Neural cell (in vitro differentiated cells): ENCODE measurements around the gene FASTK. TPM values are rescaled to one million over a fixed set of nuclear protein-coding genes. Genes with fewer than 3 reads are reported as not detected.

Experiments used
- H2AFZ ChIP-seq: fragments of 200-600, 300-800 bp; sonication (generic), shearing (Covaris generic); 2 replicates; pipeline ENCODE4 v1.6.0; 2014; ENCODE audit warnings: low read depth, mild to moderate bottlenecking, antibody characterized with exemption, low read length, moderate library complexity
- H3F3A ChIP-seq: fragments of 200-600 bp; shearing (Covaris generic); 2 replicates; pipeline ENCODE4 v1.6.1; 2016; ENCODE audit warnings: mild to moderate bottlenecking, moderate library complexity, mixed read lengths, antibody characterized with exemption, low read length; ENCODE audit not compliant: insufficient read depth, poor library complexity, severe bottlenecking
- H3K27ac ChIP-seq: fragments of 200-600, 300-800 bp; sonication (generic), shearing (Covaris generic); 2 replicates; pipeline ENCODE4 v1.5.1; 2014; ENCODE audit warnings: mild to moderate bottlenecking, low read length, moderate library complexity
- H3K27me3 ChIP-seq: fragments of 300-800, 200-600 bp; sonication (generic), shearing (Covaris generic); 2 replicates; pipeline ENCODE4 v1.6.0; 2014; ENCODE audit warnings: mild to moderate bottlenecking, low read depth, low read length, moderate library complexity; ENCODE audit not compliant: insufficient read depth
- H3K36me3 ChIP-seq: fragments of 300-800, 200-600 bp; sonication (generic), shearing (Covaris generic); 2 replicates; pipeline ENCODE4 v1.5.1; 2014; ENCODE audit warnings: mild to moderate bottlenecking, antibody characterized with exemption, low read length, moderate library complexity; ENCODE audit not compliant: insufficient read depth
- H3K4me2 ChIP-seq: fragments of 300-800, 200-600 bp; sonication (generic), shearing (Covaris generic); 2 replicates; pipeline ENCODE4 v1.6.0; 2014; ENCODE audit warnings: mild to moderate bottlenecking, low read length
- H3K4me3 ChIP-seq: fragments of 300-800, 200-600 bp; sonication (generic), shearing (Covaris generic); 2 replicates; pipeline ENCODE4 v1.5.1; 2014; ENCODE audit warnings: mild to moderate bottlenecking, low read length, moderate library complexity
- H3K79me2 ChIP-seq: fragments of 200-600 bp; shearing (Covaris generic); replicated peaks from 2 replicates; pipeline ENCODE4 v1.6.0; 2014; ENCODE audit warnings: mild to moderate bottlenecking, low read length, moderate library complexity; ENCODE audit not compliant: insufficient read depth
- H3K9ac ChIP-seq: fragments of 300-800, 200-600 bp; sonication (generic), shearing (Covaris generic); 2 replicates; pipeline ENCODE4 v1.6.1; 2016; ENCODE audit warnings: mild to moderate bottlenecking, low read length, mixed read lengths
- H3K9me2 ChIP-seq: fragments of 200-600 bp; shearing (Covaris generic); 2 replicates; pipeline ENCODE4 v1.6.1; 2016; ENCODE audit warnings: mild to moderate bottlenecking, low read length, mixed read lengths; ENCODE audit not compliant: insufficient read depth
- H3K9me3 ChIP-seq: fragments of 200-600, 300-800 bp; sonication (generic), shearing (Covaris generic); 2 replicates; pipeline ENCODE4 v1.6.1; 2016; ENCODE audit warnings: mild to moderate bottlenecking, mixed run types, low read length, moderate library complexity, mixed read lengths
- H4K20me1 ChIP-seq: fragments of 200-600 bp; shearing (Covaris generic); 2 replicates; pipeline ENCODE4 v1.6.1; 2016; ENCODE audit warnings: mild to moderate bottlenecking, mixed run types; ENCODE audit not compliant: insufficient read depth
- EP300 ChIP-seq: fragments of 450-650 bp; conservative IDR thresholded peaks from 2 replicates; pipeline ENCODE4 v1.6.1; 2014; ENCODE audit warnings: antibody characterized with exemption, mild to moderate bottlenecking, moderate library complexity; ENCODE audit not compliant: poor library complexity, severe bottlenecking
- EZH2 ChIP-seq: fragments of 200-600, 300-800 bp; shearing (Covaris generic), sonication (generic); IDR thresholded peaks from 2 replicates; pipeline ENCODE4 v1.6.1; 2014; ENCODE audit warnings: antibody characterized with exemption, low read length, borderline replicate concordance, mild to moderate bottlenecking; ENCODE audit not compliant: insufficient read depth, poor library complexity, severe bottlenecking
- MXI1 ChIP-seq: fragments of 450-650 bp; conservative IDR thresholded peaks from 2 replicates; pipeline ENCODE4 v1.6.1; 2014; ENCODE audit warnings: antibody characterized with exemption, mild to moderate bottlenecking; ENCODE audit not compliant: poor library complexity, severe bottlenecking
- POLR2AphosphoS5 ChIP-seq: IDR thresholded peaks from 2 replicates; pipeline ENCODE4 v1.6.1; 2012
- RAD21 ChIP-seq: fragments of 450-650 bp; conservative IDR thresholded peaks from 2 replicates; pipeline ENCODE4 v1.6.1; 2014; ENCODE audit warnings: antibody characterized with exemption, mild to moderate bottlenecking, moderate library complexity
- SMC3 ChIP-seq: fragments of 450-650 bp; conservative IDR thresholded peaks from 2 replicates; pipeline ENCODE4 v1.6.1; 2014; ENCODE audit warnings: antibody characterized with exemption, mild to moderate bottlenecking, moderate library complexity; ENCODE audit not compliant: poor library complexity
- TAF1 ChIP-seq: IDR thresholded peaks from 2 replicates; pipeline ENCODE4 v1.6.1; 2012; ENCODE audit warnings: low read depth
- polyA plus RNA-seq: library from polyadenylated mRNA; depleted of rRNA; stranded (reverse); fragments of >200 nt; gene quantifications from 2 replicates; pipeline ENCODE4 v1.2.3, GENCODE V29; 2014
- TF ChIP-seq, protein P1 (sequence below): fragments of 450-650 bp; IDR thresholded peaks from 2 replicates; pipeline ENCODE4 v1.5.1; 2014; ENCODE audit warnings: antibody characterized with exemption, mild to moderate bottlenecking, moderate library complexity; ENCODE audit not compliant: poor library complexity, severe bottlenecking
- TF ChIP-seq, protein P2 (sequence below): IDR thresholded peaks from 2 replicates; pipeline ENCODE4 v1.6.1; 2012; ENCODE audit warnings: borderline replicate concordance

The FASTK gene
- polyA plus RNA-seq, 1 donor from 2014 or later, result 147 TPM

DNA sequence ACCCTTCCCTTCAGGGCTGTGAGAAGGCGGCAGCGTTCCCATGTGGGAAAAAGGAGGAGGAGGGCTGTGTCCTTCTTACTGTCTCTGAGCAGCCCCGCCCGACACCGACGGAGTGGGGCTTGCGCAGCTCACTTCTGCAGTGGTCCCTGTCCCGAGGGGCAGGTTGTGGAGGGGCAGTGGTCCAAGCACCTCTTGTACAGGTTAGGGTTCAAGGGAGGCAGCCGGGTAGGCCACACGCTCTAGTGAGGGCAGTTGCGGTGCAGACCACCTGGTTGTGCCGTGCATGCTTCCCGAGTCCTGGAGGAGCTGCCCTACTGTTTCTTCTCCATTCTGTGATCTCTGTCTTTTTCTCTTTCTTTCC lies 38.4 kb upstream of the FASTK start:
- Histone ChIP-seq H3K9me3 (no peaks in the 10 kb centered on the region), H3K79me2 (peaks cover 7% of the 10 kb centered on the region), H3K9ac (no peak overlapping the region), H4K20me1 (peaks cover 28% of the 10 kb centered on the region), H3F3A (no peaks in the 10 kb centered on the region), H2AFZ (no peak overlapping the region), H3K4me2 (no peak overlapping the region), H3K27me3 (peaks cover 15% of the 10 kb centered on the region), H3K9me2 (no peaks in the 10 kb centered on the region), H3K36me3 (no peaks in the 10 kb centered on the region), H3K27ac (no peak overlapping the region), H3K4me3 (no peak overlapping the region)
- TF ChIP-seq, protein P1, sequence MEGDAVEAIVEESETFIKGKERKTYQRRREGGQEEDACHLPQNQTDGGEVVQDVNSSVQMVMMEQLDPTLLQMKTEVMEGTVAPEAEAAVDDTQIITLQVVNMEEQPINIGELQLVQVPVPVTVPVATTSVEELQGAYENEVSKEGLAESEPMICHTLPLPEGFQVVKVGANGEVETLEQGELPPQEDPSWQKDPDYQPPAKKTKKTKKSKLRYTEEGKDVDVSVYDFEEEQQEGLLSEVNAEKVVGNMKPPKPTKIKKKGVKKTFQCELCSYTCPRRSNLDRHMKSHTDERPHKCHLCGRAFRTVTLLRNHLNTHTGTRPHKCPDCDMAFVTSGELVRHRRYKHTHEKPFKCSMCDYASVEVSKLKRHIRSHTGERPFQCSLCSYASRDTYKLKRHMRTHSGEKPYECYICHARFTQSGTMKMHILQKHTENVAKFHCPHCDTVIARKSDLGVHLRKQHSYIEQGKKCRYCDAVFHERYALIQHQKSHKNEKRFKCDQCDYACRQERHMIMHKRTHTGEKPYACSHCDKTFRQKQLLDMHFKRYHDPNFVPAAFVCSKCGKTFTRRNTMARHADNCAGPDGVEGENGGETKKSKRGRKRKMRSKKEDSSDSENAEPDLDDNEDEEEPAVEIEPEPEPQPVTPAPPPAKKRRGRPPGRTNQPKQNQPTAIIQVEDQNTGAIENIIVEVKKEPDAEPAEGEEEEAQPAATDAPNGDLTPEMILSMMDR, result no peak
- TF ChIP-seq MXI1, result no peak
- no peak for TF ChIP-seq TAF1
- TF ChIP-seq RAD21, result no peak
- TF ChIP-seq EP300, result no peak
- TF ChIP-seq, protein P2, sequence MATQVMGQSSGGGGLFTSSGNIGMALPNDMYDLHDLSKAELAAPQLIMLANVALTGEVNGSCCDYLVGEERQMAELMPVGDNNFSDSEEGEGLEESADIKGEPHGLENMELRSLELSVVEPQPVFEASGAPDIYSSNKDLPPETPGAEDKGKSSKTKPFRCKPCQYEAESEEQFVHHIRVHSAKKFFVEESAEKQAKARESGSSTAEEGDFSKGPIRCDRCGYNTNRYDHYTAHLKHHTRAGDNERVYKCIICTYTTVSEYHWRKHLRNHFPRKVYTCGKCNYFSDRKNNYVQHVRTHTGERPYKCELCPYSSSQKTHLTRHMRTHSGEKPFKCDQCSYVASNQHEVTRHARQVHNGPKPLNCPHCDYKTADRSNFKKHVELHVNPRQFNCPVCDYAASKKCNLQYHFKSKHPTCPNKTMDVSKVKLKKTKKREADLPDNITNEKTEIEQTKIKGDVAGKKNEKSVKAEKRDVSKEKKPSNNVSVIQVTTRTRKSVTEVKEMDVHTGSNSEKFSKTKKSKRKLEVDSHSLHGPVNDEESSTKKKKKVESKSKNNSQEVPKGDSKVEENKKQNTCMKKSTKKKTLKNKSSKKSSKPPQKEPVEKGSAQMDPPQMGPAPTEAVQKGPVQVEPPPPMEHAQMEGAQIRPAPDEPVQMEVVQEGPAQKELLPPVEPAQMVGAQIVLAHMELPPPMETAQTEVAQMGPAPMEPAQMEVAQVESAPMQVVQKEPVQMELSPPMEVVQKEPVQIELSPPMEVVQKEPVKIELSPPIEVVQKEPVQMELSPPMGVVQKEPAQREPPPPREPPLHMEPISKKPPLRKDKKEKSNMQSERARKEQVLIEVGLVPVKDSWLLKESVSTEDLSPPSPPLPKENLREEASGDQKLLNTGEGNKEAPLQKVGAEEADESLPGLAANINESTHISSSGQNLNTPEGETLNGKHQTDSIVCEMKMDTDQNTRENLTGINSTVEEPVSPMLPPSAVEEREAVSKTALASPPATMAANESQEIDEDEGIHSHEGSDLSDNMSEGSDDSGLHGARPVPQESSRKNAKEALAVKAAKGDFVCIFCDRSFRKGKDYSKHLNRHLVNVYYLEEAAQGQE, result no peak
- no peak for TF ChIP-seq POLR2AphosphoS5
- TF ChIP-seq EZH2, result no peak
- TF ChIP-seq SMC3, result no peak

DNA sequence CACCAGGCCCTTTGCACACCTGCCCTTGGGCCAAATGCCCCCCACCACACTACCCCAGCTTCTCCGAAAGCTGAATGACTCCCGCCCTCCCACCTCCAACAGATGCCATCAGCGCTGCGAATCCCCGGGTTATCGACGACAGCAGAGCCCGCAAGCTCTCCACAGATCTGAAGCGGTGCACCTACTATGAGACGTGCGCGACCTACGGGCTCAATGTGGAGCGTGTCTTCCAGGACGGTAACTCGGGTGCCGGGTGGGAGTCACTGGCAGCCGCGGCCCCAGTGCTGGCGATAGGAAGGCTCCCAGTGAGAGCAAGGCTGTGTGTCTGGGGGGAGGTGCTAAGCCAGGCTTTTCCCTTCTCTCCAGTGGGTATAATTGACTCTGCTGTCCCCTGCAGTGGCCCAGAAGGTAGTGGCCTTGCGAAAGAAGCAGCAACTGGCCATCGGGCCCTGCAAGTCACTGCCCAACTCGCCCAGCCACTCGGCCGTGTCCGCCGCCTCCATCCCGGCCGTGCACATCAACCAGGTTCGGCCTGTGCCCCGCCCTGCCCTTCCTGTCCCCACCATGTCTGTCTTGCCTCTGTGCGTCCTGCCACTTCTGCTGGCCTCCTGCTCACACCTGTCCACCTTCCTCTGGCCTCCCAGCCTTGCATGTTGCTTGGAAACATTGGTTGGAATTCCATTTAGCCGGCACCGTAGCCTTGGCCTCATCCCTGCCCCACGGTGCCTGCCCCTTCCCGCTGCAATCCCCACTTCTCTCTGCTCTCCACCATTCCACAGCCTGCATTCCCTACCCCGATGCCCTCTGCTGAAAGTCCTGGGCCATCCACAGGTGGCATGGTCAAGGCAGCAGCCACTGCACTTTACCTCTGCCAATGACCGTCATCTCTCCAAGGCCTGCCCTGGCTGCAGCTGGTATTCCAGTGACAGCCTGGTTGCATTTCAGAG lies 37.8 kb upstream of the FASTK start:
- H3K27me3 ChIP-seq, result peaks cover 22% of the 10 kb centered on the region
- no peak overlapping the region for H3K27ac ChIP-seq
- peaks cover 10% of the 10 kb centered on the region for H3K79me2 ChIP-seq
- no peak overlapping the region for H3K9ac ChIP-seq
- no peaks in the 10 kb centered on the region for H3K9me2 ChIP-seq
- TF ChIP-seq POLR2AphosphoS5 (no peak), EP300 (no peak), TAF1 (no peak), RAD21 (no peak), MXI1 (no peak), EZH2 (no peak), SMC3 (no peak)
- TF ChIP-seq, protein P2, result no peak
- TF ChIP-seq, protein P1, result no peak
- peaks cover 34% of the 10 kb centered on the region for H4K20me1 ChIP-seq
- H3K36me3 ChIP-seq, result no peaks in the 10 kb centered on the region
- no peak overlapping the region for H3K4me3 ChIP-seq
- no peaks in the 10 kb centered on the region for H3F3A ChIP-seq
- H3K9me3 ChIP-seq, result no peaks in the 10 kb centered on the region
- H2AFZ ChIP-seq, result no peak overlapping the region
- no peak overlapping the region for H3K4me2 ChIP-seq
